Uterus (tissue), 2 donors: Measurements from ENCODE around the gene PCSK2.

ENCODE experiments used
- POLR2A ChIP-seq, 2 donors: fragments of 450-650 bp; IDR thresholded peaks; one replicate each; pipeline ENCODE4 v1.6.1; 2016; ENCODE audit warnings: antibody characterized with exemption in 2 of 2, mild to moderate bottlenecking in 1 of 2, moderate library complexity in 1 of 2
- TF ChIP-seq, protein P1 (sequence below), 4 experiments: fragments of 200-600 bp in 2 of 4; fragments of 450-650 bp in 2 of 4; sonication (generic) in 2 of 4; IDR thresholded peaks; one replicate each; pipeline ENCODE4 v1.5.1; 2016 to 2019; ENCODE audit warnings: antibody characterized with exemption in 4 of 4, mild to moderate bottlenecking in 2 of 4, moderate library complexity in 1 of 4

DNA sequence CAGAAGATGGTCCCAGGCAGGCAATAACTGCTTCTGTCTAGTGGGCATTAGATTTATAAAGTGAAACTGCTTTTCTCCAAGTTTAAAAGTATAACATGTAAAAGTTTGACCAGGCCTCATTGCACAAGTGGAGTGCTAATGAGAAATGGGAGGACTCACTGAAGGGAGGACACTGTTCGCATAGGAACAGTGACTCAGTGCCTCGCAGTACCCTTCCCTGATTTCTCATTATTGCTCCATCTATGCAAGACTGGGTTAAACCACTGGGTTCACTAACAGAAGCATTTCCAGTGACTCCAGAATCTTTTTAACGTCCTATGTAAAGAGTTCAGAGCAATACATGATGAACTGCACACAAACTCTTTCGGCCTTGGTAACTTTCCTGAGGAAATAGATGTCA is 79.6 kb downstream of the PCSK2 start:
- TF ChIP-seq, protein P1, sequence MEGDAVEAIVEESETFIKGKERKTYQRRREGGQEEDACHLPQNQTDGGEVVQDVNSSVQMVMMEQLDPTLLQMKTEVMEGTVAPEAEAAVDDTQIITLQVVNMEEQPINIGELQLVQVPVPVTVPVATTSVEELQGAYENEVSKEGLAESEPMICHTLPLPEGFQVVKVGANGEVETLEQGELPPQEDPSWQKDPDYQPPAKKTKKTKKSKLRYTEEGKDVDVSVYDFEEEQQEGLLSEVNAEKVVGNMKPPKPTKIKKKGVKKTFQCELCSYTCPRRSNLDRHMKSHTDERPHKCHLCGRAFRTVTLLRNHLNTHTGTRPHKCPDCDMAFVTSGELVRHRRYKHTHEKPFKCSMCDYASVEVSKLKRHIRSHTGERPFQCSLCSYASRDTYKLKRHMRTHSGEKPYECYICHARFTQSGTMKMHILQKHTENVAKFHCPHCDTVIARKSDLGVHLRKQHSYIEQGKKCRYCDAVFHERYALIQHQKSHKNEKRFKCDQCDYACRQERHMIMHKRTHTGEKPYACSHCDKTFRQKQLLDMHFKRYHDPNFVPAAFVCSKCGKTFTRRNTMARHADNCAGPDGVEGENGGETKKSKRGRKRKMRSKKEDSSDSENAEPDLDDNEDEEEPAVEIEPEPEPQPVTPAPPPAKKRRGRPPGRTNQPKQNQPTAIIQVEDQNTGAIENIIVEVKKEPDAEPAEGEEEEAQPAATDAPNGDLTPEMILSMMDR (IDR thresholded peaks at IDR 0.05): no peak
- TF ChIP-seq POLR2A (IDR thresholded peaks at IDR 0.05): no peak
